K562 (cell line): ENCODE measurements around the gene FANCC. TPM values are rescaled to one million over a fixed set of nuclear protein-coding genes. Genes with fewer than 3 reads are reported as not detected.

Experiments used
- ATAC-seq: fragments of 200-7000 bp; cut with Tn5 transposase; 3 replicates; pipeline ENCODE4 v1.9.1; 2020; ENCODE audit warnings: moderate library complexity
- BruUV-seq: library from RNA; stranded (reverse); fragments of 400-500 nt; replicated peaks from 2 replicates; lab custom pipeline; 2021; lab: Mats Ljungman, UMichigan
- CTCF ChIA-PET: fragments of 300-600 bp; formaldehyde crosslinking; extraction: SDS; loops from one replicate; lab custom pipeline; 2021; ENCODE audit warnings: low intra/inter-chr PET ratio; lab: Yijun Ruan, JAX
- POLR2A ChIA-PET: fragments of 300-600, 350-650 bp; sonication (Branson Sonifier 250); formaldehyde crosslinking; extraction: SDS; loops from one replicate; lab custom pipeline; 2021; ENCODE audit warnings: antibody characterized with exemption, inconsistent platforms; lab: Yijun Ruan, JAX
- DNase-seq, 4 experiments: peaks; one replicate each; pipeline versions ENCODE4 v3.0.0 to v3.0.0-alpha.2; 2011 to 2018; ENCODE audit warnings: low spot score in 3 of 4, mixed read lengths in 3 of 4; ENCODE audit errors: extremely low read depth in 1 of 4
- FAIRE-seq: peaks from 2 replicates; lab custom pipeline; 2011; peaks lifted over from hg19 to GRCh38; lab: Jason Lieb, UNC
- H2AFZ ChIP-seq: 2 replicates; pipeline ENCODE4 v1.6.0; 2011; ENCODE audit warnings: low read depth, low read length, control low read depth, inconsistent platforms
- H3K27ac ChIP-seq: fragments of 200-600 bp; 3 replicates; pipeline ENCODE4 v1.8.0; 2011; ENCODE audit warnings: low read depth, mild to moderate bottlenecking, control low read depth, inconsistent platforms, low read length, moderate library complexity, mixed read lengths; ENCODE audit errors: extremely low read depth
- H3K27me3 ChIP-seq, 2 experiments: fragments of 300-600 bp in 1 of 2; 2 replicates in 1 of 2; 3 replicates in 1 of 2; pipeline versions ENCODE4 v1.6.0 to v1.8.0; 2011; ENCODE audit warnings: inconsistent platforms in 2 of 2, low read length in 2 of 2, mild to moderate bottlenecking in 1 of 2, mixed read lengths in 1 of 2, moderate library complexity in 1 of 2; ENCODE audit not compliant: control insufficient read depth in 2 of 2, insufficient read depth in 2 of 2
- H3K36me3 ChIP-seq: fragments of 300-600 bp; 3 replicates; pipeline ENCODE4 v1.8.0; 2011; ENCODE audit warnings: mild to moderate bottlenecking, low read length, inconsistent platforms; ENCODE audit not compliant: control insufficient read depth, insufficient read depth
- H3K4me1 ChIP-seq, 2 experiments: fragments of 200-600 bp in 1 of 2; replicated peaks in 1 of 2; 2 replicates in 1 of 2; 3 replicates in 1 of 2; pipeline versions ENCODE4 v1.5.1 to v1.8.0; 2011; ENCODE audit warnings: inconsistent platforms in 2 of 2, low read length in 2 of 2, mild to moderate bottlenecking in 1 of 2, mixed read lengths in 1 of 2, moderate library complexity in 1 of 2; ENCODE audit not compliant: control insufficient read depth in 2 of 2, insufficient read depth in 2 of 2
- H3K4me2 ChIP-seq: 2 replicates; pipeline ENCODE4 v1.6.1; 2011; ENCODE audit warnings: low read length, control low read depth, inconsistent platforms, mixed read lengths; ENCODE audit not compliant: insufficient read depth
- H3K4me3 ChIP-seq: fragments of 200-600 bp; sonication (generic), shearing (Covaris generic); 2 replicates; pipeline ENCODE4 v1.5.1; 2016; ENCODE audit warnings: control low read depth, inconsistent platforms
- H3K79me2 ChIP-seq: fragments of 200-600 bp; 3 replicates; pipeline ENCODE4 v1.8.0; 2011; ENCODE audit warnings: low read length, inconsistent platforms; ENCODE audit not compliant: control insufficient read depth, insufficient read depth
- H3K9ac ChIP-seq, 2 experiments: 2 replicates each; pipeline versions ENCODE4 v1.6.0 to v1.6.1; 2011; ENCODE audit warnings: low read depth in 2 of 2, low read length in 2 of 2, control low read depth in 1 of 2, inconsistent platforms in 1 of 2, mild to moderate bottlenecking in 1 of 2, mixed read lengths in 1 of 2; ENCODE audit not compliant: insufficient read depth in 1 of 2
- H3K9me1 ChIP-seq: one replicate; pipeline ENCODE4 v1.6.0; 2011; ENCODE audit warnings: inconsistent platforms, mild to moderate bottlenecking, low read length, moderate library complexity; ENCODE audit not compliant: control insufficient read depth, insufficient read depth
- H3K9me3 ChIP-seq: replicated peaks from 2 replicates; pipeline ENCODE4 v1.5.1; 2011; ENCODE audit warnings: low read depth, low read length, inconsistent platforms; ENCODE audit not compliant: control insufficient read depth, insufficient read depth
- H4K20me1 ChIP-seq: replicated peaks from 2 replicates; pipeline ENCODE4 v1.6.1; 2011; ENCODE audit warnings: low read length, inconsistent platforms, mixed read lengths; ENCODE audit not compliant: control insufficient read depth, insufficient read depth
- ELF4 ChIP-seq: fragments of 450-650 bp; formaldehyde crosslinking; IDR thresholded peaks from 2 replicates; pipeline ENCODE4 v1.4.0; 2022; ENCODE audit warnings: missing genetic modification characterization
- MAFG ChIP-seq: fragments of 450-650 bp; conservative IDR thresholded peaks from 2 replicates; pipeline ENCODE4 v1.6.1; 2016; ENCODE audit warnings: missing genetic modification characterization, missing compliant biosample characterization
- MEIS2 ChIP-seq: fragments of 450-650 bp; IDR thresholded peaks from 2 replicates; pipeline ENCODE4 v1.6.1; 2014; ENCODE audit warnings: mild to moderate bottlenecking; ENCODE audit not compliant: partially characterized antibody
- NFYB ChIP-seq: IDR thresholded peaks from 2 replicates; pipeline ENCODE4 v1.6.1; 2011; ENCODE audit warnings: mild to moderate bottlenecking, moderate library complexity; ENCODE audit not compliant: insufficient read length; ENCODE audit errors: extremely low read depth
- SAFB ChIP-seq: fragments of 200-400 bp; formaldehyde crosslinking; IDR thresholded peaks from 2 replicates; pipeline ENCODE4 v1.6.1; 2017; ENCODE audit warnings: low read depth, low read length, borderline replicate concordance
- ZNF133 ChIP-seq: fragments of 250-450 bp; sonication (Bioruptor Pico); IDR thresholded peaks from 2 replicates; pipeline ENCODE4 v1.4.0; 2020; ENCODE audit warnings: mild to moderate bottlenecking
- ZNF174 ChIP-seq: fragments of 250-450 bp; sonication (Bioruptor Pico); IDR thresholded peaks from 2 replicates; pipeline ENCODE4 v1.4.0; 2020; ENCODE audit warnings: mild to moderate bottlenecking
- ZNF408 ChIP-seq: fragments of 250-450 bp; sonication (Bioruptor Pico); IDR thresholded peaks from 2 replicates; pipeline ENCODE4 v1.4.0; 2020; ENCODE audit warnings: low read depth, mild to moderate bottlenecking, moderate library complexity
- WGBS: fragments of 100-300 bp; shearing (Covaris generic); methylation state at CpG from one replicate; pipeline ENCODE4 v1.1.6; 2016; ENCODE audit warnings: low coverage, mixed read lengths; ENCODE audit not compliant: insufficient coverage; ENCODE audit errors: missing lambda C conversion rate; 5-methylcytosine and 5-hydroxymethylcytosine counted together
- in situ Hi-C: fragments of 300-500 bp; cut with MboI; formaldehyde crosslinking; loops from 4 replicates; pipeline ENCODE4 v1.15.0; 2018; ENCODE audit warnings: inconsistent platforms, mixed read lengths
- intact Hi-C: fragments of 100-400 bp; cut with micrococcal nuclease; formaldehyde crosslinking; loops from 2 replicates; pipeline ENCODE4 v1.14.2; 2022
- polyA plus RNA-seq, 8 experiments: library from polyadenylated mRNA; depleted of rRNA in 4 of 8; stranded (reverse) in 5 of 8; unstranded in 3 of 8; fragments of >200 nt; fragmentation: Nextera tagmentation in 2 of 8; fragmentation: Illumina TruSeq in 1 of 8; extraction: Ambion mirVana in 2 of 8; extraction: Trizol in 1 of 8; gene quantifications; 2 replicates each; pipeline versions ENCODE4 v1.2.1 to v1.2.3, GENCODE V29; 2011 to 2014; ENCODE audit warnings: inconsistent platforms in 1 of 8, missing spikeins in 1 of 8
- total RNA-seq, 7 experiments: library from RNA; depleted of rRNA in 6 of 7; stranded (reverse); fragments of >200 nt in 6 of 7; fragmentation: Illumina TruSeq in 2 of 7; extraction: Trizol in 2 of 7; gene quantifications; 2 replicates each; pipeline versions ENCODE4 v1.2.1 to v1.2.3, GENCODE V29; 2011 to 2021; ENCODE audit warnings: low replicate concordance in 1 of 7
- TF ChIP-seq, protein P1 (sequence below): sonication (generic); formaldehyde crosslinking; IDR thresholded peaks from 2 replicates; pipeline ENCODE4 v1.8.0; 2022; ENCODE audit warnings: mild to moderate bottlenecking, missing genetic modification reagents, borderline replicate concordance

Gene FANCC
- total and polyA plus RNA-seq, 9 of the 15 experiments (the other 6 are each of a cell fraction or from before 2014, with no cell fraction given), result 4.6 to 18.4 (median 14.2) TPM

DNA sequence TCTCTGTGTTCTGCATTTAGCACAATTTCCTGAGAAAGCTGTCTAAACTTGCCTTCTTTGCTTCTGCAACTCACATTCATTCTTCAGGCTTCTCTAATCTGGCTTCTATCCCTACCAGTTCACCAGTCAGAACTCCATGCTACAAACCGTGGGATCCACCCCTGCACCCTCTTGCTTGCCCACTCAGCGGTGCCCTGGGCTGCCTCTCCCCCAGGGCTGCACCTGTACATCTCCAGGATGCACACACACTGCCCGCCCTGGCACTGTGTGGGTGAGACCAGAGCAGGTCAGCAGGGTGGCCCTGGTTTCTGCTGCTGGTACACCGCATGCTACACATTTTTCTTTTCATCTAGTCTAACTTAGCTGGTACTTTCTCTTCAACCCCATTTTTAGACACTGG, 127.1 kb downstream of the FANCC start:
- no peak overlapping the region for H3K9ac ChIP-seq
- H3K79me2 ChIP-seq, result no peaks in the 10 kb centered on the region
- no peak overlapping the region for H3K4me3 ChIP-seq
- no peak overlapping the region for H3K27ac ChIP-seq
- peaks cover 0 to 10% of the 10 kb centered on the region in 2 experiments; a peak in 3 of 5 replicates for H3K4me1 ChIP-seq
- intact Hi-C loops (no loop called here), in situ Hi-C loops (no loop called here)
- DNase-seq (no peak), FAIRE-seq (no peak), ATAC-seq (no peak)
- no TSS peak for BruUV-seq
- 69% methylated on average over 4 of the region's 4 CpGs for WGBS
- TF ChIP-seq SAFB (no peak), ZNF133 (CRISPR knock-in tag) (no peak), NFYB (no peak), MEIS2 (no peak), MAFG (tag) (no peak), ELF4 (CRISPR knock-in tag) (no peak), ZNF408 (CRISPR knock-in tag) (no peak), ZNF174 (CRISPR knock-in tag) (no peak)
- TF ChIP-seq, protein P1, sequence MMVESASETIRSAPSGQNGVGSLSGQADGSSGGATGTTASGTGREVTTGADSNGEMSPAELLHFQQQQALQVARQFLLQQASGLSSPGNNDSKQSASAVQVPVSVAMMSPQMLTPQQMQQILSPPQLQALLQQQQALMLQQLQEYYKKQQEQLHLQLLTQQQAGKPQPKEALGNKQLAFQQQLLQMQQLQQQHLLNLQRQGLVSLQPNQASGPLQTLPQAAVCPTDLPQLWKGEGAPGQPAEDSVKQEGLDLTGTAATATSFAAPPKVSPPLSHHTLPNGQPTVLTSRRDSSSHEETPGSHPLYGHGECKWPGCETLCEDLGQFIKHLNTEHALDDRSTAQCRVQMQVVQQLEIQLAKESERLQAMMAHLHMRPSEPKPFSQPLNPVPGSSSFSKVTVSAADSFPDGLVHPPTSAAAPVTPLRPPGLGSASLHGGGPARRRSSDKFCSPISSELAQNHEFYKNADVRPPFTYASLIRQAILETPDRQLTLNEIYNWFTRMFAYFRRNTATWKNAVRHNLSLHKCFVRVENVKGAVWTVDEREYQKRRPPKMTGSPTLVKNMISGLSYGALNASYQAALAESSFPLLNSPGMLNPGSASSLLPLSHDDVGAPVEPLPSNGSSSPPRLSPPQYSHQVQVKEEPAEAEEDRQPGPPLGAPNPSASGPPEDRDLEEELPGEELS (CRISPR knock-in tag), result no peak
- no peaks in the 10 kb centered on the region for H3K9me3 ChIP-seq
- H3K27me3 ChIP-seq, result no peaks in the 10 kb centered on the region
- H3K9me1 ChIP-seq, result no peaks in the 10 kb centered on the region
- ChIA-PET CTCF (no interaction called here), POLR2A (interaction anchor here (0.6 to 1.0 kb wide), 2 partner anchors 12 to 88 kb away, joined by 3 read pairs; no protein-coding TSS in a partner anchor)
- H2AFZ ChIP-seq, result no peak overlapping the region
- H3K36me3 ChIP-seq, result no peaks in the 10 kb centered on the region
- H4K20me1 ChIP-seq, result no peaks in the 10 kb centered on the region
- H3K4me2 ChIP-seq, result no peak overlapping the region
